Measurements from ENCODE around the gene MLKL.
A peak's percentile ranks its signal among the peaks of the same experiment; 100 is the strongest.

DNA sequence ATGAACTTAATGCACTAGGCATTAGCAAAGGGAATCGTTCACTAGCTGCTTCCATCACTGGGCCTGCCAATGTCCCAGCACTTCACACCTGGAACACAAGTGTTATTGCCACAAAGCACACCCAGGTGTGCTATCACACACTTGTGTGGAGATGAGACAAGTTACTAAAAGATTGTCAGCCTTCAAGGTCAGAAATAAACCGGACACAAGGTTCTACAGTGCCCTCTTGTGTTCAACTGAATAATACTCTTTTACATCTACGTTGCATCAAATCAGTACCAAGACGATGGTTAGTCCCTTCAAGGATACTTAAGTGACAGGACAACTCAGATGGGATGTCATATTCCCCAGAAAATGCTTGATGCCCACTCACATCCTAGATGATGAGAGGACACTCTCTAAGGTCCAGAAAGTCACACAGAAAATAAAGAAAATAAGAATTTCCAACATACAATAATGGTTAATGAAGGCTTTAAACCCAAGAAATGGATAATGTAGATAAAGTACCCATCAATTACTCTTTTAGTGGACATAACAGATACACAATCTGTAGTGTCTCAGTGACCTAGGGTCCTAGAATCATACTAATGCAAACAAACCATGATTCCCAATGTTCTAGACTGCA, 77.3 kb downstream of the MLKL start:
- TF ChIP-seq, protein P1, sequence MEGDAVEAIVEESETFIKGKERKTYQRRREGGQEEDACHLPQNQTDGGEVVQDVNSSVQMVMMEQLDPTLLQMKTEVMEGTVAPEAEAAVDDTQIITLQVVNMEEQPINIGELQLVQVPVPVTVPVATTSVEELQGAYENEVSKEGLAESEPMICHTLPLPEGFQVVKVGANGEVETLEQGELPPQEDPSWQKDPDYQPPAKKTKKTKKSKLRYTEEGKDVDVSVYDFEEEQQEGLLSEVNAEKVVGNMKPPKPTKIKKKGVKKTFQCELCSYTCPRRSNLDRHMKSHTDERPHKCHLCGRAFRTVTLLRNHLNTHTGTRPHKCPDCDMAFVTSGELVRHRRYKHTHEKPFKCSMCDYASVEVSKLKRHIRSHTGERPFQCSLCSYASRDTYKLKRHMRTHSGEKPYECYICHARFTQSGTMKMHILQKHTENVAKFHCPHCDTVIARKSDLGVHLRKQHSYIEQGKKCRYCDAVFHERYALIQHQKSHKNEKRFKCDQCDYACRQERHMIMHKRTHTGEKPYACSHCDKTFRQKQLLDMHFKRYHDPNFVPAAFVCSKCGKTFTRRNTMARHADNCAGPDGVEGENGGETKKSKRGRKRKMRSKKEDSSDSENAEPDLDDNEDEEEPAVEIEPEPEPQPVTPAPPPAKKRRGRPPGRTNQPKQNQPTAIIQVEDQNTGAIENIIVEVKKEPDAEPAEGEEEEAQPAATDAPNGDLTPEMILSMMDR (IDR thresholded peaks at IDR 0.05): peak; percentile 77
- TF ChIP-seq ZFX (IDR thresholded peaks at IDR 0.05; ENCODE audit: borderline replicate concordance): no peak
